A673 (cell line): ENCODE measurements around the gene GRAMD2A. TPM values are rescaled to one million over a fixed set of nuclear protein-coding genes. Genes with fewer than 3 reads are reported as not detected.

ENCODE experiments used
- BruUV-seq: library from RNA; stranded (reverse); fragments of 400-500 nt; replicated peaks from 2 replicates; lab custom pipeline; 2021; lab: Mats Ljungman, UMichigan
- CTCF ChIA-PET: fragments of 300-600 bp; sonication (Branson Sonifier 250); formaldehyde crosslinking; loops from one replicate; lab custom pipeline; 2022; ENCODE audit warnings: antibody characterized with exemption; lab: Charles Lee
- POLR2A ChIA-PET: fragments of 300-600 bp; sonication (Branson Sonifier 250); formaldehyde crosslinking; loops from one replicate; lab custom pipeline; 2022; ENCODE audit warnings: antibody characterized with exemption; ENCODE audit not compliant: low non-redundant PET; lab: Charles Lee
- DNase-seq: peaks from one replicate; pipeline ENCODE4 v3.0.0-alpha.2; 2015; ENCODE audit warnings: low spot score
- H3K27ac ChIP-seq: fragments of 200-600 bp; sonication (generic); 2 replicates; pipeline ENCODE4 v1.5.1; 2016; ENCODE audit warnings: mixed run types, low read depth, mild to moderate bottlenecking, mixed read lengths, antibody characterized with exemption, low read length; ENCODE audit not compliant: poor library complexity, severe bottlenecking
- H3K27me3 ChIP-seq: fragments of 200-600 bp; sonication (generic); replicated peaks from 2 replicates; pipeline ENCODE4 v1.6.1; 2017; ENCODE audit warnings: mixed run types, low read depth, mild to moderate bottlenecking, mixed read lengths, antibody characterized with exemption, low read length; ENCODE audit not compliant: insufficient read depth, poor library complexity
- H3K36me3 ChIP-seq: fragments of 200-600 bp; sonication (generic); 2 replicates; pipeline ENCODE4 v1.6.1; 2016; ENCODE audit warnings: mixed run types, mild to moderate bottlenecking, mixed read lengths, antibody characterized with exemption, low read length; ENCODE audit not compliant: insufficient read depth, poor library complexity, severe bottlenecking
- H3K4me1 ChIP-seq: fragments of 200-600 bp; sonication (generic); 2 replicates; pipeline ENCODE4 v1.6.1; 2017; ENCODE audit warnings: mixed run types, mild to moderate bottlenecking, mixed read lengths, antibody characterized with exemption, low read length; ENCODE audit not compliant: insufficient read depth, poor library complexity, severe bottlenecking
- H3K4me3 ChIP-seq: fragments of 200-600 bp; sonication (generic); 2 replicates; pipeline ENCODE4 v1.5.1; 2016; ENCODE audit warnings: low read depth, mixed run types, mild to moderate bottlenecking, mixed read lengths, low read length; ENCODE audit not compliant: poor library complexity, severe bottlenecking
- H3K9me3 ChIP-seq: fragments of 200-600 bp; sonication (generic); 2 replicates; pipeline ENCODE4 v1.6.1; 2016; ENCODE audit warnings: mixed run types, low read depth, mild to moderate bottlenecking, mixed read lengths, antibody characterized with exemption, low read length; ENCODE audit not compliant: poor library complexity, severe bottlenecking
- CTCF ChIP-seq: fragments of 300-800, 200-600 bp; sonication (generic); conservative IDR thresholded peaks from 2 replicates; pipeline ENCODE4 v1.5.1; 2017; ENCODE audit warnings: low read depth, mild to moderate bottlenecking, antibody characterized with exemption, low read length, moderate library complexity, mixed read lengths
- EZH2 ChIP-seq: fragments of 200-600 bp; sonication (generic); IDR thresholded peaks from 2 replicates; pipeline ENCODE4 v1.6.1; 2017; ENCODE audit warnings: borderline replicate concordance, low read depth, mild to moderate bottlenecking, mixed read lengths, antibody characterized with exemption, low read length; ENCODE audit not compliant: poor library complexity, severe bottlenecking
- intact Hi-C: fragments of 100-400 bp; cut with micrococcal nuclease; formaldehyde crosslinking; loops from one replicate; pipeline ENCODE4 v1.10.0; 2022; ENCODE audit not compliant: unreplicated experiment
- total RNA-seq: library from RNA; stranded (reverse); gene quantifications from 2 replicates; pipeline ENCODE4 v1.2.3, GENCODE V29; 2021

Gene GRAMD2A
- total RNA-seq, 1 experiment from 2014 or later: 0.43 TPM

- peaks cover 7% of the 10 kb centered on the region for H3K4me1 ChIP-seq
- H3K9me3 ChIP-seq: no peaks in the 10 kb centered on the region
- no peak overlapping the region for H3K4me3 ChIP-seq
- intact Hi-C loops: no loop called here
- no peaks in the 10 kb centered on the region for H3K27me3 ChIP-seq
- ChIA-PET CTCF (no interaction called here), POLR2A (no interaction called here)
- BruUV-seq: no TSS peak
- TF ChIP-seq EZH2 (no peak), CTCF (no peak)
- DNase-seq: no peak
- H3K36me3 ChIP-seq: no peaks in the 10 kb centered on the region
- no peak overlapping the region for H3K27ac ChIP-seq
These were observed 27.5 kb downstream of the GRAMD2A start for GRCh38 chr15:72169921-72170611.

GRCh38 chr15:72169236-72169920 lies 28.2 kb downstream of the GRAMD2A start:
- Histone ChIP-seq H3K9me3 (no peaks in the 10 kb centered on the region), H3K36me3 (no peaks in the 10 kb centered on the region), H3K4me3 (no peak overlapping the region), H3K4me1 (peaks cover 7% of the 10 kb centered on the region), H3K27me3 (no peaks in the 10 kb centered on the region), H3K27ac (no peak overlapping the region)
- intact Hi-C loops: no loop called here
- CTCF ChIA-PET: no interaction called here
- POLR2A ChIA-PET: no interaction called here
- no peak for TF ChIP-seq EZH2
- TF ChIP-seq CTCF: no peak
- DNase-seq: no peak
- no TSS peak for BruUV-seq

- BruUV-seq: no TSS peak
- Histone ChIP-seq H3K27me3 (no peaks in the 10 kb centered on the region), H3K4me1 (peaks cover 7% of the 10 kb centered on the region), H3K9me3 (no peaks in the 10 kb centered on the region), H3K4me3 (no peak overlapping the region), H3K36me3 (no peaks in the 10 kb centered on the region), H3K27ac (no peak overlapping the region)
- DNase-seq: peak; percentile 24
- no peak for TF ChIP-seq EZH2
- TF ChIP-seq CTCF: no peak
- CTCF ChIA-PET: no interaction called here
- POLR2A ChIA-PET: no interaction called here
- intact Hi-C loops: no loop called here
These were observed 28.8 kb downstream of the GRAMD2A start for GRCh38 chr15:72168808-72169190.
